HG02642 (cell line): Measurements from ENCODE around the gene PVR.
"Not testable (repeated sequence)": the region's sequence is repeated elsewhere in the genome, so short reads cannot be mapped to it uniquely, and the experiment has no call there.

ENCODE experiments used
- ATAC-seq: cut with Tn5 transposase; IDR thresholded peaks from one replicate; pipeline ENCODE4 v1.9.1; 2021; ENCODE audit warnings: mild to moderate bottlenecking; ENCODE audit not compliant: unreplicated experiment, poor library complexity

Gene PVR

GRCh38 chr19:44643605-44644401, at the start of gene PVR:
Gene PVR (plus strand): TSS chr19:44643910. CDS start chr19:44644097, 187 bp downstream.
- ATAC-seq, result no peak

GRCh38 chr19:44596428-44597130, 47.1 kb upstream of the PVR start:
- no peak for ATAC-seq

GRCh38 chr19:44597131-44597491, 46.6 kb upstream of the PVR start:
- no peak for ATAC-seq

- ATAC-seq, result no peak
Measured at GRCh38 chr19:44598355-44598754, 45.4 kb upstream of the PVR start.

GRCh38 chr19:44598880-44599279, 44.8 kb upstream of the PVR start:
- ATAC-seq, result no peak

GRCh38 chr19:44600466-44600865, 43.2 kb upstream of the PVR start:
- ATAC-seq, result no peak

GRCh38 chr19:44602081-44602480, 41.6 kb upstream of the PVR start:
- ATAC-seq, result no peak

GRCh38 chr19:44603201-44603945, 40.3 kb upstream of the PVR start:
- no peak for ATAC-seq

GRCh38 chr19:44604241-44604640, 39.5 kb upstream of the PVR start:
- ATAC-seq, result no peak

GRCh38 chr19:44605547-44605946, 38.2 kb upstream of the PVR start:
- no peak for ATAC-seq

- ATAC-seq, result no peak
Measured at GRCh38 chr19:44607049-44607448, 36.7 kb upstream of the PVR start.

GRCh38 chr19:44607917-44608316, 35.8 kb upstream of the PVR start:
- ATAC-seq, result no peak

GRCh38 chr19:44608391-44608821, 35.3 kb upstream of the PVR start:
- no peak for ATAC-seq

- ATAC-seq, result no peak
Measured at GRCh38 chr19:44609219-44609618, 34.5 kb upstream of the PVR start.

- not testable (repeated sequence) for ATAC-seq
Measured at GRCh38 chr19:44610497-44610896, 33.2 kb upstream of the PVR start.

GRCh38 chr19:44611812-44612295, 31.9 kb upstream of the PVR start:
- no peak for ATAC-seq

- no peak for ATAC-seq
Measured at GRCh38 chr19:44613295-44614178, 30.2 kb upstream of the PVR start, which contains the start of gene IGSF23. Gene IGSF23 (plus strand): TSS chr19:44613563. CDS start chr19:44613646, 83 bp downstream.

GRCh38 chr19:44614313-44614712, 29.4 kb upstream of the PVR start:
- ATAC-seq, result no peak

- ATAC-seq, result no peak
Measured at GRCh38 chr19:44615863-44616247, 27.9 kb upstream of the PVR start.
